GM21423 (cell line): ENCODE results near the gene STPG2.
A peak's percentile ranks its signal among the peaks of the same experiment; 100 is the strongest.
"Not testable (repeated sequence)": the region's sequence is repeated elsewhere in the genome, so short reads cannot be mapped to it uniquely, and the experiment has no call there.

Experiments
- ATAC-seq: cut with Tn5 transposase; IDR thresholded peaks from one replicate; pipeline ENCODE4 v1.9.1; 2021; ENCODE audit warnings: mild to moderate bottlenecking, moderate library complexity; ENCODE audit not compliant: unreplicated experiment

The STPG2 gene

DNA sequence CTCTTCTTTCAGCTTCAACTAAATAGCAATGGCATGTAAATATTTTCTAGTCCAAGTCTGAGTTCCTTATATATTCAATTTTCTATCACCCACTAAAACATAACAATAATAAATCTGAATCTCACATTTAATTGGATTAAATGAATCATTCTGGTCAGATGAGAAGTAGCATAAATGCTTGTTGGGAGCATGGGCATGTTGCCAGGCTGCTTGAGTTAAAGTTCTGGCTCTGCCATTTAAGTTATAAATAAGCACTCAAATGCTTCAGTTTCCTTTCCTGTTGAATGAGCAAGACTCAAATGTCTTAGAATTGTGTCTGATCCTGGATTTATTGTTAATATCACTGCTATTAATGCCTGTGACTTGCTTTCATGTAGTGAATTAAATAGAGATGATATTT lies 496.3 kb downstream of the STPG2 start:
- no peak for ATAC-seq

- no peak for ATAC-seq
These were observed 498.0 kb downstream of the STPG2 start for GRCh38 chr4:97645071-97645821.

GRCh38 chr4:97643179-97643578 lies 500.1 kb downstream of the STPG2 start:
- ATAC-seq: no peak

DNA sequence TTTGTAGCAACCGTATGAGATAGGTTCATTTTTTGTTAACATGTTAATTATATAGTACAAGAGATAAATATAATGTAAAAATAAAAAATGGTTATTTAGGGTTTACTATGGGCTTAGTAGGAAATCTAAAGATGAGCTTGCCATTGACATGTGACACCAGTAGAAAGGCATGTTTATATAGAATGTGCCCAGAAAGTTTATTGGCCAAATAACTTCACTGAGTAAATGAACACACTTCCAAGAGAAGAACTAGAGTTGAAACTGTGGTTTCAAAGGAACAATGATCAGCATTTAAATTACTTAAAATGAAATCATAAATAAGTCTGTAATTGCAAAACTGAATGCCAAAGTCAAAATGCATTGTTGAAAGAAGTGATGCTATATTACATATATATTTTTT lies 503.3 kb downstream of the STPG2 start:
- ATAC-seq: no peak

DNA sequence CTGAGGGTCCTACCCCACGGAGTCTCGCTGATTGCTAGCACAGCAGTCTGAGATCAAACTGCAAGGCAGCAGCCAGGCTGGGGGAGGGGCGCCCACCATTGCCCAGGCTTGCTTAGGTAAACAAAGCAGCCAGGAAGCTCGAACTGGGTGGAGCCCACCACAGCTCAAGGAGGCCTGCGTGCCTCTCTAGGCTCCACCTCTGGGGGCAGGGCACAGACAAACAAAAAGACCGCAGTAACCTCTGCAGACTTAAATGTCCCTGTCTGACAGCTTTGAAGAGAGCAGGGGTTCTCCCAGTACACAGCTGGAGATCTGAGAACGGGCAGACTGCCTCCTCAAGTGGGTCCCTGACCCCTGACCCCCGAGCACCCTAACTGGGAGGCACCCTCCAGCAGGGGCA lies 509.4 kb downstream of the STPG2 start:
- not testable (repeated sequence) for ATAC-seq

DNA sequence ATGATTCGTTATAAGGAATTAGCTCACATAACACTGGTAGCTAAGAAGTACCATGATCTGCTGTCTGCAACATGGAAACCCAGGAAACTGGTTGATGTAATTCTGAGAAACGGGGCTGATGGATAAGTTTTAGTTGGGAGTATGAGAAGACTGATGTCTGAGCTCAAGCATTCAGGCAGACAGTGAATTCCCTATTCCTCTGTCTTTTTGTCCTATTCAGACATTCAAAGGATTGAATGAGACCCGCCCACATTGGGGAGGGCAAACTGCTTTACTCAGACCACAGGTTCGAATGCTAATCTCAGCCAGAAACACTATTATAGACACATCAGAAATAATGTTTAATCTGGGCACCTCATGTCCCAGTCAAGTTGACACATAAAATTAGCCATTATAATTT lies 515.5 kb downstream of the STPG2 start:
- ATAC-seq: no peak

- no peak for ATAC-seq
These were observed 519.1 kb downstream of the STPG2 start for GRCh38 chr4:97624204-97624603.

GRCh38 chr4:97605932-97606331 lies 537.3 kb downstream of the STPG2 start:
- ATAC-seq: no peak

- ATAC-seq: no peak
These were observed 550.0 kb downstream of the STPG2 start for GRCh38 chr4:97593248-97593647.

DNA sequence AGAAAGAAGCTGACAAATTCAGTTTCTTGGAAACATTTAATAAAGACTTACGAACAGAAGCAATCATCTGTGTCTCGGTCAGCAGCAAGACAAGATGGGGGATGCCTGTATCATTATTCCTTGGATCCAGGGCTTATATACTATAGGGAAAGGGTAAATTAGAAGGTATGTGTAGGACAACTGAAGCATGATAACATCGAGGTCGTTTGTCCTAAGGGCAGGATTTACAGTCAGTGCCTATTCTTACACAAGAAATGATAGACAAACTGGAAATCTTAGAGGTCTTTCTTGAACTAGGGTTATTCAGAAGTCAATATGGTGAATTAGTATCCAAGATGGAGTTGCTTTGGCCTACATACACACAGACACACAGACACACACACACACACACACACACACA lies 553.0 kb downstream of the STPG2 start:
- ATAC-seq: no peak

DNA sequence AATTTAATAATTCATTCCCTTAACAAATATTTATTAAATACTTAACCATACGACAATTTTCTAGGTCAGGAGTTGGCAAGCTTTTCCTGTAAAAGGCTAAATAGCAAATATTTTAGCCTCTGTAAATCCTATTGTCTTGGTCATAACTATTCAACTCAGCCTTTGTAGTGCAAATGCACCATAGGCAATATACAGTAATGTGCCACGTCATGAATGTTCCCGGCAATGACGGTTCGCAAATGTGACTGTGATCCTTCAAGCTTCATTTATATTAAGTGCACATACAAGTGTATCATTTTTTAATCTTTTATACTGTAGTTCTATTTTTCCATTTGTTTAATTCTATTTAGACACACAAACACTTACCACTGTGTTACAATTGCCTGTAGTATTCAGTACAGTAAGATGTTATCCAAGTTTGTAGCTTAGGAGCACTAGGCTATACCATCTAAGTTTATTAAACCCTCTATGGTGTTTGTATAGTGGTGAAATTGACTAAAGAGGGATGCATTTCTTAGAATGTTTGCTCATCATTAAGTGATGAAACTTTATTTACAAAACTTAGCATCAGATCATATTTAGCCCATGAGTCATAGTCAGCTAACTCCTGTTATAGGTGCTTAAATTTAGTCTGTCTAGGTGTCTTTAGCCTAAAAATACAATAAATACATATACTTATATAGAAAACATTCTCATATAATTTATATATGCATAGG lies 553.6 kb downstream of the STPG2 start:
- no peak for ATAC-seq

DNA sequence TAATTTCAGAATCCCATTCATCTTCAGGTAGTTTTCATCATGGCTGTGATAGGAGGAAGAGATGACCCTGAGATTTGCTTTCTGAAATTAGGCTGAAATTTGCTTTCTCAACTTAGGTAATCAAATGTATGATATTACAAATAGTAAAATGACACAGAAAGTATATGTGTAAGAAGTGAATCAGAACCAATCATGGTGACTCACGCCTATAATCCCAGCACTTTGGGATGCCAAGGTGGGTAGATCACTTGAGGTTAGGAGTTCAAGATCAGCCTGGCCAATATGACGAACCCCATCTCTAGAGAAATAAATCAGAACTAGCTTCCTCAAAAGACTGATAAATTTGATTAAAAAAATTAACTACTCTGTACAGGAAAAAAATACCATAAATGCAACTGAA lies 555.4 kb downstream of the STPG2 start:
- ATAC-seq: no peak

GRCh38 chr4:97585274-97585673 lies 558.0 kb downstream of the STPG2 start:
- ATAC-seq: no peak

- no peak for ATAC-seq
These were observed 560.4 kb downstream of the STPG2 start for GRCh38 chr4:97582890-97583289.

GRCh38 chr4:97577004-97577403 lies 566.3 kb downstream of the STPG2 start:
- ATAC-seq: no peak

- ATAC-seq: no peak
These were observed 583.3 kb downstream of the STPG2 start for GRCh38 chr4:97560009-97560408.

GRCh38 chr4:97558204-97558778 lies 585.0 kb downstream of the STPG2 start:
- no peak for ATAC-seq

- ATAC-seq: not testable (repeated sequence)
These were observed 592.6 kb downstream of the STPG2 start for GRCh38 chr4:97550637-97551036.

- ATAC-seq: peak; percentile 65
These were observed 594.2 kb downstream of the STPG2 start for GRCh38 chr4:97548943-97549583.

DNA sequence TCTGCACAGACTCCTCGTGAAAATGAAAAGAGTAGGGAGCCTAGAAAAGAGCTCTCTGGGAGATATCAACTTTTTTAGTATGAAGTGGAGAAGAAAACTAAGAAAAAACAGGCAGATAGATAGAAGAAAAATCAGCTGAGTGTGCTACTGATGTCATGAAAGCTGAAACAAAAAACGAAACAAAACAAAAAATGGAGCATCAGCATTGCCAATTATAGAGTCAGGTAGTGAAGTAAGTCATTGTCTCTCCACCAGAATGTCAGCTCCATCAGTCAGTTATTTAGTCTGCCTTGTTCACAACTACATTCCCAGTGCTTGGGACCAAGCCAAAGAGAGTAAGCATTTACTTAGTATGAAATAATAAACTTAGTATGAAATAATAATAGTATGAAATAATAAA lies 595.1 kb downstream of the STPG2 start:
- no peak for ATAC-seq

DNA sequence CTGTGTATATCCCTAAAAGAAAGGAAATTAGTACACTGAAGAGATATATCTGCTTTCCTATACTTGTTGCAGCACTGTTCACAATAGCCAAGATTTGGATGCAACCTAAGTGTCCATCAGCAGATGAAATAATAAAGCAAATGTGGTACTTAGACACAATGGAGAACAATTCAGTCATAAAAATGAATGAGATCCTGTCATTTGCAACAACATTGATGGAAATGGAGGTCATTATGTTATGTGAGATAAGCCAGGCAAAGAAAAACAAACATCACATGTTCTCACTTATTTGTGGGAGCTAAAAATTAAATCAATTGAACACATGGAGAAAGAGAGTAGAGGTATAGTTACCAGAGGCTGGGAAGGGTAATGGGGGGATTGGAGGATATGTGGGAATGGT lies 611.9 kb downstream of the STPG2 start:
- no peak for ATAC-seq

DNA sequence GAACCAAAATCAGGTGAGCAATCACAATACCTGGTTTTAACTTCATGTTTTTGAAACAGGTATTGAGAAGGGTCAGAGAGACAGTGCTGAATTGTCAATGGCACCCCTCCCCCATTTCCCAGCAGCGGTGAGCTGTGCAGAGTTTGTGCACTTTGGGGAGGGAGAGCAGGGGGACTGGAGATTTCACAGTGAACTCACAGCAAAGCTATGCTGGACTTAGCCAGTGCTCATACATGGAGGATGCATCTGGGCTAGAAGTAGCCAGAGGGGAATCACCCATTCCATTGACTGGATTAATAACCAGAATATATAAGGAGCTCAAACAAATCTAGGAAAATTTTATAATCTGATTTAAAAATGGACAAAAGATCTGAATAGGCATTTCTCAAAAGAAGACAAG lies 612.6 kb downstream of the STPG2 start:
- ATAC-seq: no peak
